Measurements from ENCODE around the gene RGS19.

RGS19 gene

DNA sequence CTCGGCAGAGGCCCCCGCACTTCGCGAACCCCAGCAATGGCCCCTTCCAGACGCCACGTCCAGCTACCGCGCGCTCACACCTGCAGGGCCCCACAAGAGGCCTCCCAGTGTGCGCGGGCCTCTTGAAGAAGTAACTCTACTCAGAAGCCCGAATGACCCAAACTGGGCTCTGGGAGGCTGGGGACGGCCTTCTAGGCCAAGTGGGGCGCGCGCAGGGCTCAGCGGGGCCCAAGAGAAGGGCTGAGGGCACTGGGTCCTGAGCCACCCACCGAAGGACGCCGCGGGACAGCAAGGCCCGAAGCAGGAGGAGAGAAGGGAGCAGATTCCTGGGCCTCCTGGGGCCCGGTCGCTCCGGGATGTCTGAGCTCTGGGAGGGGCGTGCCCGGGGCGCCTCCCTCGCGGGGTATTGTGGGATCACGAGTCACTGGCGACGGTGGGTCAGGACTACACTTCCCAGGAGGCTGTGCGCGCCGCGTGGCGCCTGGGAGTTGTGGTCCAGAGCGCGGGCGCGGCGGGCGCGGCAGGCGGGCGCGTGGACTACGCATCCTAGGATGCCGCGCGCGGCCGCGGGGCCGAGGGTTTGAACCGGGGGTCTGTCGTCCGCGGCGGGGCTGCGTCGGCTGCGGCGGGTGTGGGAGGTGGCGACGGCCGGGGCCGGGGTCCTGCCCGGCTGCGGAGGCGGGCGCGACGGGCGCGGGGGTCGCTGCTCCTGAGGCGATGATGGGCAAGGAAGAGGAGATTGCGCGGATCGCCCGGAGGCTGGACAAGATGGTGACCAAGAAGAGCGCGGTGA is 16.5 kb downstream of the RGS19 start, which contains the start of gene TCEA2:
TCEA2 (plus strand) TSS at position 603 of the 793 bp plus-strand sequence; CDS start at position 718, 115 bp downstream.
- DNase-seq, result peak; percentile 90 to 96

- DNase-seq, result no peak
Observed at GRCh38 chr20:64062276-64062595, 17.1 kb downstream of the RGS19 start.

DNA sequence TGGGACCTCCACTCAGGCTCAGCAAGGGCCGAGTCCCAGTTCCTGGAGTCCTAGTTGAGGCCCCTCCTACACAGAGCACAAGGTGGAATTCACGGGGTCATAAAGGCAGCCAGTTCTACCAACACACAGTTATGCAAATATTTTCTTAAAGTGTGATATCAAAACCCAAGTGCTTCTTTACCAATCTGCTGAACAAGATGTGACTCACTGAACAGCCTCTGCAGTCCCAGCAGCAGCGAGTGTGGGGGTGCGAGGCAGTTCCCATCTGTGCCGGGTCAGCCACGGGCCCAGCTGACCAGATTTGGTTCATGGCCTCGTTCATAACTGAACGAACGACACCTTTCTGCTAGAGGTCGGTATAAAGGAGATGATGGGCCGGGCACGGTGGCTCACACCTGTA is 20.8 kb downstream of the RGS19 start:
- no peak for DNase-seq

DNA sequence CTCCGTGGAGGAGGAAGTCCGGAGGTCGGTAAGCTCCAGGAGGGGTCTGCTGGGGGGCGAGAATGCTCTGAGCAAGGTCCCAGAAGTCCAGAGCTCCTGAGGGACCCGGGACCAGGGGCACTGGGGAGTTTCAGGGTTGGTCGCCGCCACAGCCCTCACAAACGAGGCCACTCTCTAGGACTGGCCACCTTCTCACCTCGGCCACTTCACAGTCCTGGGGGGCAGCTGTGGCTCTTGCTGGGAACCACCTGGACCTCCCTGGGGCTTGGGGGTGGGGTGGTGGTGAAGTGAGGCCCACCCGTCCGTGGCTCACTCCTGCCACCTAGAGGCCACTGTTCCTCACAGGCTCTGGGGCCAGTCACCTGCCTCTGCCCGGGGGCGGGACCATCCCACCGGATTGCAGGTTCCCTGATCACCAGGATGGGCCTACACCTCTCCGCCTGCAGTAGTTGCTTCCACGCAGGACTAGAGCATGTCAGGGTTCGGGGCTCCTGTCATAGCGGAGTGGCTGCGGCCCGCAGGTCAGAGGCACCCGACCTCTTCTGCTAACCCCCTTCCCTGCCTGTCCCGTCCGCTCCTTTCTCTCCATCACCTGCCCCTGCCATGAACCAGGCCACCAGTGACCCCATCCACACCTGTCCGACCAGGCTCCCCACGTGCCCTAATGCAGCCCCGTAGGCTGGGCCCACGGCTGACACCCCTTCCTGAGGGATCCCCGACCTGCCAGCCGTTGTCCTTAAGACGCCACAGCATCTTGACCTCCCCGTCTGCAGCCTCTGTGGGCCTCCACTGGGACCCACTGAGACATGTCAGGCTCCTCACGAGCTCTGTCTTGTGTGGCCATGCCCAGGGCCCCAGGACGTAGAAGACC is 21.5 kb downstream of the RGS19 start:
- peak; percentile 54 to 60 for DNase-seq

GRCh38 chr20:64056889-64057627 is 22.3 kb downstream of the RGS19 start:
- no peak for DNase-seq

DNA sequence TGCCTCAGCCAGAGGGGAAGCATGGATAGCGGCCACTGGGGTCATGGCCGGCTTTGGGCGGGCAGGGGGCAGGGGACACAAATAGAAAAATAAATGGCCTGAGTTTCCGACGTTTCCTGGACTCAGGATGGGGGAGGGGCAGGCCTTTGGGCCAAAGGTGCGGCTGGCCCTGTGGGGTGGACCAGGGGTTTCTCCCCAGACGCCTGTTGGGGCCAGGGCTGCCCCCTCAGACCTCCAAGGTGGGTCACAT is 22.8 kb downstream of the RGS19 start:
- DNase-seq, result no peak

DNA sequence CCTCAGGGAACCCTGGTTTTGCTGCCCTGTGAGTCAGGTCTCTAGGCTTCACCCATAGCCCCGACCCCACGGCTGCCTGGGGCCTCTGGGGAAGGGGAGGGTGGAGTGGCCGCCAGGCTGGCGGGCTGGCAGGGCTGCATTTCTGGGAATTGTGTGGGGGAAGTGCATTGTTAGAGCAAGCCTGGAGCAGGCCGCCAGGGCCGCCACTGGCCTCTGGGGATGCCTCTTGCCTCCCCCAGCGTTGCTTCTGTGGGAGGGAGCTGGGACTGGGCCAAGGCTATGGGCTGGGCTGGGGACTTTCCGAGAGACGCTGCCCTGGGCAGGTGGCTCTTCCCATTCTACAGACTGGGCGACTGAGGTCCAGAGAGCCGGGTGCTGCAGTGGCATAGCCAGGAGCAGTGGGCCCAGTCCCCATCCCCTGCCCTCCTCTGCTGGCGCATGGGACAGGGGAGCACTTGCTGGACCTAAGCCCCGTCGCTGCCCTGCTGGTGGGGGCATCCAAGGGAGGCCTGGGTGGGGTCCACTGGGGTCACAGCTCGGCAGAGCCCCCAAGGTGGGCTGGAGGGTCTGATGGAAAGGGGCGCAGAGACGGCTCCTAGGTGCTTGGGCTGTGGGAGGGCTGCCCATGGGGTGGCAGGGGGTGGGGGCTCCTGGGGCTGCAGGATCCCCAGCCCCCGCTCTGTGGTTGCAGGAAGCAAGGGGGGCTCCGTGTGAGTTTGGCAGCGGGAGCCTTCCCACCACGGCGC is 23.3 kb downstream of the RGS19 start:
- no peak for DNase-seq

GRCh38 chr20:64055396-64055892 is 23.9 kb downstream of the RGS19 start:
- DNase-seq, result no peak

DNA sequence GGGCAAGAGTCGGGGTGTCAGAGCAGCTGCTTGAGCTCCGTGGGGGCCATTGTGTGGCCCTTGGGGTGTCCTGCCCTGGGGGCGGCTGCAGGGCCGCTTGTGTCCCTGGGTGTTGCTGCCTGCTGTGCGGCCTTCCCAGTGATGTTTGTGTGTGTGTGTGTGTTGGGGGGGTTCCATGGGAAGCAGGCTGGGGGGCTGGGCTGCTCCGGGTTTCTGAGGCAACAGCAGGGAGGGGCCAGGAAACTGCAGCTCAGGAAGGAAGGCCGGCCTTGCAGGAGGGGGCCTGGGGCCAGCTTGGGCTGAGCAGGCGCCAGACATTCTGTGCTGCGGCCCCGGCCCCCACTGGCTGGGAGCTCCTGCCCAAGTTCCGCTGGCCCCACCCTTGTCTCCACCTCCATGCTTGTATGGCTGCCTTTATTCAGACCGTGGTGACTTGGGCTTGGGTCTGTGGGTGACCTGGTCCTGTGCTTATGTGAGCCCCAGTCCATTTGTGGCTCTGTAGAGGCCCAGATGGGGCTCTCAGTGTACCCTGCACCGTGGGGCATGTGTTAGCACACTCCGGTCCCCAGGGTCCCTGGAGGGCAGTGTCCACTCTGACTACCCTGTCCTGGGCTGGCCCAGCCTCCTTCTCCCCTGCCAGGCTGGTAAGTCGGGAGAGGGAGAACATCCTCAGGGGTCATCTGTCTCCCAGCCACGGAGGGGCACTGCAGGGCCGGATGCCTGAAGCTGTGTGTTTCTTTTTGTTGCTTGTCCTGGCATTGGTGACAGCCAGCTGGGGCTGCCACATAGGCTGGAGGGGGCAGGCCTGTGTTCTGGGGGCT is 25.3 kb downstream of the RGS19 start:
- peak in 1 of 2 experiments; percentile 21 for DNase-seq

DNA sequence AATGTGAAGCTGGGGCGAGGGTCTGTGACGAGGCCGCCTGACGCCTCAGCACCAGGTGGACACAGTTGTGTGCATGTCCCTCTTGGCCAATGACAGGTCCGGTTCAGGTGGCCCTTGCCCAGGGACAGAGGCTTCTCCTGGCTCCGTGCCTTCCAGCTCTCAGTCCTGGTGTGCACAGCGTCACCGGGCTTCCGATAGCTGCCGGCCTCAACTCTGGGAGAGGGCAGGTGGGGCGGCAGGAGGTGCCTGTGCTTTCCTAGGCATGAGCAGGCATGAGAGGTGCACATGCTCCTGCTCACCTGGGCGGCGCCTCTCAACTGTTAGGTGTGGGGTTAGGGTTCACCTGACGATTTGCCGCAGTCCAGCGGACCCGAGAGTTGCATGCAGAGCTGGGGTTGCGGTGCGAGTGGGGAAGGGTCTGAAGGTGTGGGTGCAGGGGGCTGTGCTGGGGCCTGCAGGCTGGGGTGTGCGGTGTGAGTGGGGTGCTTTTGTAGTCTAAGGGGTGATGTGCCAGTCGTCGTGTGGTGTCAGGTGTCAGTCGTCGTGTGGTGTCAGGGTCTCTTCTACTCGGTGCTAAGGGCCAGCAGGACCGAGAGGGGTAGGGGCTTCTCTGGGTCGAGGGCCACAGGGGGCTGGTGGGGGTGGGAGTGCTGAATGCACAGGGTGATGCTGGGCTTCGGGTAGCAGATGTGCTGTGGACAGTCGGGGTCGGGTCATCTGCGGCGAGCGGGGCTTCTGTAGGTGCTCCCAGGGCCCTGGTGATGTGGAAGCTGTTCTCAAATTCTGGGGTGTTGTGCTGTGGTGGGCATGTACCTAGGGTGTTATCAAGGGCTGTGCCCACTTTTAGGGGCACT is 26.1 kb downstream of the RGS19 start:
- no peak for DNase-seq

- DNase-seq, result no peak
Observed at GRCh38 chr20:64052326-64052722, 27.0 kb downstream of the RGS19 start.

DNA sequence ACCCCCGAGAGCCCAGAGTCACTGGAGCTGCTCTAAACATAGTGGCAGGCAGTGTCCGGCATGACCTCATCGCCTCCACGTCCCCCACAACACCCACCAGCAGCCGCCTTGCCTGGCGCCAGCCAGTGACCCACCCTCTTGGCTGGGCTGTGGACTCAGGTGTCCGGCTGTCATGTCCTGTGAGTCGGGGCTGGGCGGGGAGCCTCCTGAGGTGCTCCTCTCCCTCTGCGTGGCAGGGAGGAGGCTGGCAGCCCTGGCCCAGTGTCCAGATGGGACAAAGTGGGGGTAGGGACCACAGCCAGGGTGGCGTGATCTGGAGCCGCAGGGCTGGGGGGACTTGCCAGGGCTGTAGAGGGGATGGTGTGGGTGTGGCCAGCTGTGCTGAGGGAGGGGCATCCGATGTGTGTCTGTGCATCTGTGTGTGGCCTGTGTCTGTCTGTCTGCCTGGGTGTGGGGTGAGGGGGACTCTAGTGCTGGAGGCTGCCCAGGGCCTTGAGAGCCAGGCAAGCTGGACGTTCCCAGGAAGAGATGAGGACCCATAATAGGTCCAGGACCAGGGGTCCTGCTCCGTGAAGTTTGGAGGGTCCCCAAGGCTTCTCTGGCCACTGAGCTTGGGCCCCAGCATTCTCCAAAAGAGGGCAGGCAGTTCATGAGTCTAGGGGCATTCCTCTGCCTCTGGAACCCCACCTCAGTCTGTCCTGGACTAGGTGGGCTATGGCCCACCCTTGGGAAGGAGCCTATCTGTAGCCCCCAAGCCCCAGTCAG is 27.6 kb downstream of the RGS19 start:
- no peak for DNase-seq

- no peak for DNase-seq
Observed at GRCh38 chr20:64051033-64051452, 28.3 kb downstream of the RGS19 start.

- DNase-seq, result no peak
Observed at GRCh38 chr20:64050261-64051032, 28.9 kb downstream of the RGS19 start.

DNA sequence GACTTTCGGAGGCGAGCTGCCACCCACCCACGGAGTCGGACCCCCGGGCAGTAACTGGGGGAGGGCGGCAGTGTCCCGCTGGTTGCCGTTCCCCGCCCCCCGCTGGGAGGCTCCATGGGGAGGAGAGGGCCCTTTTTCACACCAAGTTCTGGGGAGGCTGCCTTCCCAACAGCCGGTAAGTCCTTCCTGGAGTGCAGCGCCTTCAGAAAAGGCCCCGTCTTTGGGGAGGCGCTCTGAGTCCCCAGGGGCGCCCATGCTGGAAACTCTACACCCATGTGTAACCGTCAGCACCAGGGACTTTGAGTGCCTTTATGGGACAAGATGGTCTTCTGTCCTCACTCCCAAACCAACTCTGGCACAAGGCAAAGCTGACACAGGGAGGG is 29.4 kb downstream of the RGS19 start:
- DNase-seq, result no peak

- DNase-seq, result peak in 1 of 2 experiments; percentile 17
Observed at GRCh38 chr20:64049060-64049877, 30.0 kb downstream of the RGS19 start, which contains the start of gene SOX18. Gene SOX18, minus strand, starts transcription at chr20:64049639. Its CDS starts 123 bp downstream, at chr20:64049516.

- no peak for DNase-seq
Observed at GRCh38 chr20:64048402-64049044, 30.8 kb downstream of the RGS19 start.

GRCh38 chr20:64047968-64048401 is 31.3 kb downstream of the RGS19 start:
- DNase-seq, result no peak
